Prostate gland (tissue), 2 donors: ENCODE measurements around the gene GOLGB1. TPM values are rescaled to one million over a fixed set of nuclear protein-coding genes. Genes with fewer than 3 reads are reported as not detected.
A peak's percentile ranks its signal among the peaks of the same experiment; 100 is the strongest.

Experiments used
- DNase-seq: peaks from one replicate; pipeline ENCODE4 v3.0.0-alpha.2; 2019; ENCODE audit warnings: low spot score
- H3K27ac ChIP-seq, 2 donors: fragments of 200-600 bp; sonication (generic); 2 replicates each; pipeline ENCODE4 v1.5.1; 2017 to 2019
- H3K27me3 ChIP-seq: fragments of 200-600 bp; sonication (generic); replicated peaks from 2 replicates; pipeline ENCODE4 v1.5.1; 2019; ENCODE audit not compliant: insufficient read depth
- H3K36me3 ChIP-seq, 2 donors: fragments of 200-600 bp; sonication (generic); 1 replicate in 1 of 2; 2 replicates in 1 of 2; pipeline versions ENCODE4 v1.5.1 to v1.8.1; 2017 to 2019
- H3K4me1 ChIP-seq: fragments of 200-600 bp; sonication (generic); replicated peaks from 2 replicates; pipeline ENCODE4 v1.5.1; 2019
- H3K4me3 ChIP-seq, 2 donors: fragments of 200-600 bp; sonication (generic); 2 replicates each; pipeline ENCODE4 v1.5.1; 2017 to 2019
- H3K9me3 ChIP-seq: fragments of 200-600 bp; sonication (generic); 2 replicates; pipeline ENCODE4 v1.5.1; 2017
- CTCF ChIP-seq, 4 experiments: fragments of 200-600 bp in 2 of 4; fragments of 450-650 bp in 2 of 4; sonication (generic) in 2 of 4; IDR thresholded peaks; 1 replicate in 3 of 4; 2 replicates in 1 of 4; pipeline ENCODE4 v1.5.1; 2016 to 2019; ENCODE audit warnings: antibody characterized with exemption in 4 of 4, mild to moderate bottlenecking in 2 of 4, moderate library complexity in 2 of 4
- POLR2A ChIP-seq: fragments of 450-650 bp; IDR thresholded peaks from one replicate; pipeline ENCODE4 v1.6.1; 2016; ENCODE audit warnings: antibody characterized with exemption, mild to moderate bottlenecking
- POLR2AphosphoS5 ChIP-seq: sonication (generic); formaldehyde crosslinking; IDR thresholded peaks from one replicate; pipeline ENCODE4 v1.6.1; 2017; ENCODE audit warnings: antibody characterized with exemption
- WGBS: methylation state at CpG from one replicate; pipeline ENCODE4 v1.1.5; 2018; 5-methylcytosine and 5-hydroxymethylcytosine counted together
- intact Hi-C: fragments of 100-400 bp; cut with DNase I; formaldehyde crosslinking; loops from one replicate; pipeline ENCODE4 v1.14.2; 2022
- total RNA-seq, 2 donors: library from RNA; depleted of rRNA; stranded (reverse); fragments of >200 nt; gene quantifications; one replicate each; pipeline ENCODE4 v1.1.0, GENCODE V29; 2016

Gene GOLGB1
- total RNA-seq, 2 donors from 2014 or later = 80.3 to 102 TPM

- DNase-seq = peak; percentile 12
- Histone ChIP-seq H3K9me3 (no peaks in the 10 kb centered on the region), H3K36me3 (peaks cover 3 to 12% of the 10 kb centered on the region in 2 donors), H3K4me3 (peak within 1 kb of the TSS in 1 of 2 donors; percentile 9), H3K4me1 (no peaks in the 10 kb centered on the region), H3K27ac (peak within 1 kb of the TSS; percentile 18 to 36), H3K27me3 (no peaks in the 10 kb centered on the region)
- 73% methylated on average over 9 of the region's 9 CpGs for WGBS
- intact Hi-C loops = no loop called here
- TF ChIP-seq POLR2A (no peak), CTCF (IDR thresholded peaks at IDR 0.05) (no peak), POLR2AphosphoS5 (peak; percentile 17)
Measured at GRCh38 chr3:121660356-121661171, 89.0 kb downstream of the GOLGB1 start, which contains the start of gene HCLS1. HCLS1 (minus strand) TSS chr3:121660903; CDS start chr3:121658347, 2,556 bp downstream.

- Histone ChIP-seq H3K27ac (no peak overlapping the region), H3K4me1 (no peaks in the 10 kb centered on the region), H3K4me3 (no peak overlapping the region), H3K36me3 (peaks cover 3 to 6% of the 10 kb centered on the region in 2 donors), H3K9me3 (no peaks in the 10 kb centered on the region), H3K27me3 (no peaks in the 10 kb centered on the region)
- no peak for TF ChIP-seq POLR2A
- no peak for TF ChIP-seq POLR2AphosphoS5
- no peak for TF ChIP-seq CTCF (IDR thresholded peaks at IDR 0.05)
- intact Hi-C loops = no loop called here
- no peak for DNase-seq
- 94% methylated on average over 3 of the region's 3 CpGs for WGBS
Measured at GRCh38 chr3:121659586-121659985, 90.0 kb downstream of the GOLGB1 start.

GRCh38 chr3:121658716-121659435, 90.7 kb downstream of the GOLGB1 start:
- WGBS = 84% methylated on average over 6 of the region's 6 CpGs

GRCh38 chr3:121654493-121655385, 94.8 kb downstream of the GOLGB1 start:
- no peak overlapping the region for H3K27ac ChIP-seq
- no peaks in the 10 kb centered on the region for H3K9me3 ChIP-seq
- TF ChIP-seq POLR2A (no peak), CTCF (IDR thresholded peaks at IDR 0.05) (no peak), POLR2AphosphoS5 (no peak)
- no peak for DNase-seq
- H3K4me1 ChIP-seq = no peaks in the 10 kb centered on the region
- H3K27me3 ChIP-seq = no peaks in the 10 kb centered on the region
- 90% methylated on average over 6 of the region's 6 CpGs for WGBS
- intact Hi-C loops = no loop called here
- H3K4me3 ChIP-seq = no peak overlapping the region
- no peaks in the 10 kb centered on the region for H3K36me3 ChIP-seq

More at GRCh38 chr3:121658716-121659435, 90.7 kb downstream of the GOLGB1 start:
- no peaks in the 10 kb centered on the region for H3K27me3 ChIP-seq
- no peak for TF ChIP-seq CTCF (IDR thresholded peaks at IDR 0.05)
- TF ChIP-seq POLR2AphosphoS5 = no peak
- TF ChIP-seq POLR2A = no peak
- no peaks in the 10 kb centered on the region for H3K4me1 ChIP-seq
- no peaks in the 10 kb centered on the region for H3K36me3 ChIP-seq
- intact Hi-C loops = no loop called here
- no peak for DNase-seq
- no peaks in the 10 kb centered on the region for H3K9me3 ChIP-seq
- H3K27ac ChIP-seq = no peak overlapping the region
- no peak overlapping the region for H3K4me3 ChIP-seq
